ENCODE results near the gene SHB. TPM values are rescaled to one million over a fixed set of nuclear protein-coding genes. Genes with fewer than 3 reads are reported as not detected.
A peak's percentile ranks its signal among the peaks of the same experiment; 100 is the strongest.

Gene SHB
- total and polyA plus RNA-seq, 2 donors (not counting 1 experiment from before 2014, with no cell fraction given): 9.9 to 13.9 TPM

GRCh38 chr9:38019731-38020130 lies 49.3 kb downstream of the SHB start:
- Histone ChIP-seq H3K4me1 (ENCODE audit: control insufficient read depth, extremely low read depth, insufficient read depth, low read length) (peaks cover 36% of the 10 kb centered on the region), H3K9me3 (ENCODE audit: control insufficient read depth, insufficient read depth, low read depth, low read length) (no peaks in the 10 kb centered on the region), H3K79me2 (ENCODE audit: control insufficient read depth, insufficient read depth, low read length) (peaks cover 51% of the 10 kb centered on the region), H3K4me3 (replicated peaks in 1 of 4; ENCODE audit: control extremely low read depth in 1 of 4, insufficient read depth in 1 of 4, low read depth in 3 of 4, low read length in 4 of 4) (no peak overlapping the region), H3K9ac (ENCODE audit: insufficient read depth, low read length) (no peak overlapping the region), H3K36me3 (ENCODE audit: control insufficient read depth, insufficient read depth, low read length) (no peaks in the 10 kb centered on the region), H3K27me3 (ENCODE audit: control insufficient read depth, insufficient read depth, low read length) (no peaks in the 10 kb centered on the region), H3K27ac (ENCODE audit: insufficient read depth, low read length) (no peak overlapping the region), H3K4me2 (ENCODE audit: extremely low read depth, insufficient read depth, low read length) (peak overlapping the region; percentile 33), H2AFZ (ENCODE audit: low read length) (no peak overlapping the region), H4K20me1 (ENCODE audit: control insufficient read depth, extremely low read depth, insufficient read depth, low read length) (no peaks in the 10 kb centered on the region)
- TF ChIP-seq, protein P1, sequence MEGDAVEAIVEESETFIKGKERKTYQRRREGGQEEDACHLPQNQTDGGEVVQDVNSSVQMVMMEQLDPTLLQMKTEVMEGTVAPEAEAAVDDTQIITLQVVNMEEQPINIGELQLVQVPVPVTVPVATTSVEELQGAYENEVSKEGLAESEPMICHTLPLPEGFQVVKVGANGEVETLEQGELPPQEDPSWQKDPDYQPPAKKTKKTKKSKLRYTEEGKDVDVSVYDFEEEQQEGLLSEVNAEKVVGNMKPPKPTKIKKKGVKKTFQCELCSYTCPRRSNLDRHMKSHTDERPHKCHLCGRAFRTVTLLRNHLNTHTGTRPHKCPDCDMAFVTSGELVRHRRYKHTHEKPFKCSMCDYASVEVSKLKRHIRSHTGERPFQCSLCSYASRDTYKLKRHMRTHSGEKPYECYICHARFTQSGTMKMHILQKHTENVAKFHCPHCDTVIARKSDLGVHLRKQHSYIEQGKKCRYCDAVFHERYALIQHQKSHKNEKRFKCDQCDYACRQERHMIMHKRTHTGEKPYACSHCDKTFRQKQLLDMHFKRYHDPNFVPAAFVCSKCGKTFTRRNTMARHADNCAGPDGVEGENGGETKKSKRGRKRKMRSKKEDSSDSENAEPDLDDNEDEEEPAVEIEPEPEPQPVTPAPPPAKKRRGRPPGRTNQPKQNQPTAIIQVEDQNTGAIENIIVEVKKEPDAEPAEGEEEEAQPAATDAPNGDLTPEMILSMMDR (conservative IDR thresholded peaks at IDR 0.05 in 1 of 2, IDR thresholded peaks at IDR 0.05 in 1 of 2; ENCODE audit: low read depth in 1 of 2, low read length in 2 of 2): no peak
- no peak for TF ChIP-seq EZH2 (IDR thresholded peaks at IDR 0.05; ENCODE audit: low read length, missing control alignments)
- DNase-seq (ENCODE audit: low read depth in 2 of 2): no peak

- H3K27me3 ChIP-seq (ENCODE audit: control insufficient read depth, insufficient read depth, low read length): no peaks in the 10 kb centered on the region
- H3K4me2 ChIP-seq (ENCODE audit: extremely low read depth, insufficient read depth, low read length): peak overlapping the region; percentile 59
- TF ChIP-seq, protein P1 (conservative IDR thresholded peaks at IDR 0.05 in 1 of 2, IDR thresholded peaks at IDR 0.05 in 1 of 2; ENCODE audit: low read depth in 1 of 2, low read length in 2 of 2): no peak
- no peak for TF ChIP-seq EZH2 (IDR thresholded peaks at IDR 0.05; ENCODE audit: low read length, missing control alignments)
- no peak overlapping the region for H3K4me3 ChIP-seq (replicated peaks in 1 of 4; ENCODE audit: control extremely low read depth in 1 of 4, insufficient read depth in 1 of 4, low read depth in 3 of 4, low read length in 4 of 4)
- H2AFZ ChIP-seq (ENCODE audit: low read length): no peak overlapping the region
- no peaks in the 10 kb centered on the region for H3K9me3 ChIP-seq (ENCODE audit: control insufficient read depth, insufficient read depth, low read depth, low read length)
- H3K4me1 ChIP-seq (ENCODE audit: control insufficient read depth, extremely low read depth, insufficient read depth, low read length): peaks cover 30% of the 10 kb centered on the region
- no peaks in the 10 kb centered on the region for H4K20me1 ChIP-seq (ENCODE audit: control insufficient read depth, extremely low read depth, insufficient read depth, low read length)
- peak overlapping the region; percentile 52 for H3K27ac ChIP-seq (ENCODE audit: insufficient read depth, low read length)
- H3K36me3 ChIP-seq (ENCODE audit: control insufficient read depth, insufficient read depth, low read length): peaks cover 2% of the 10 kb centered on the region
- H3K9ac ChIP-seq (ENCODE audit: insufficient read depth, low read length): no peak overlapping the region
- DNase-seq (ENCODE audit: low read depth in 2 of 2): peak; percentile 78 to 93
- H3K79me2 ChIP-seq (ENCODE audit: control insufficient read depth, insufficient read depth, low read length): peaks cover 47% of the 10 kb centered on the region
These were observed 49.9 kb downstream of the SHB start for GRCh38 chr9:38018958-38019602.

- no peaks in the 10 kb centered on the region for H4K20me1 ChIP-seq (ENCODE audit: control insufficient read depth, extremely low read depth, insufficient read depth, low read length)
- H3K9me3 ChIP-seq (ENCODE audit: control insufficient read depth, insufficient read depth, low read depth, low read length): no peaks in the 10 kb centered on the region
- TF ChIP-seq, protein P1 (conservative IDR thresholded peaks at IDR 0.05 in 1 of 2, IDR thresholded peaks at IDR 0.05 in 1 of 2; ENCODE audit: low read depth in 1 of 2, low read length in 2 of 2): no peak
- no peak for TF ChIP-seq EZH2 (IDR thresholded peaks at IDR 0.05; ENCODE audit: low read length, missing control alignments)
- peaks cover 2% of the 10 kb centered on the region for H3K36me3 ChIP-seq (ENCODE audit: control insufficient read depth, insufficient read depth, low read length)
- peak overlapping the region; percentile 52 for H3K27ac ChIP-seq (ENCODE audit: insufficient read depth, low read length)
- H3K9ac ChIP-seq (ENCODE audit: insufficient read depth, low read length): no peak overlapping the region
- no peak overlapping the region for H2AFZ ChIP-seq (ENCODE audit: low read length)
- H3K79me2 ChIP-seq (ENCODE audit: control insufficient read depth, insufficient read depth, low read length): peaks cover 40% of the 10 kb centered on the region
- DNase-seq (ENCODE audit: low read depth in 2 of 2): no peak
- peaks cover 23% of the 10 kb centered on the region for H3K4me1 ChIP-seq (ENCODE audit: control insufficient read depth, extremely low read depth, insufficient read depth, low read length)
- no peaks in the 10 kb centered on the region for H3K27me3 ChIP-seq (ENCODE audit: control insufficient read depth, insufficient read depth, low read length)
- H3K4me3 ChIP-seq (replicated peaks in 1 of 4; ENCODE audit: control extremely low read depth in 1 of 4, insufficient read depth in 1 of 4, low read depth in 3 of 4, low read length in 4 of 4): no peak overlapping the region
- H3K4me2 ChIP-seq (ENCODE audit: extremely low read depth, insufficient read depth, low read length): peak overlapping the region; percentile 49
These were observed 50.6 kb downstream of the SHB start for GRCh38 chr9:38018241-38018957.
